ENCODE data around the gene OR52I1. TPM values are rescaled to one million over a fixed set of nuclear protein-coding genes. Genes with fewer than 3 reads are reported as not detected.

The OR52I1 gene
- total and polyA plus RNA-seq, 8 donors = 0.08 to 0.14 (median 0.11) TPM; not detected in 3

- ATAC-seq = peak; percentile 46
- Histone ChIP-seq H3K36me3 (no peaks in the 10 kb centered on the region), H3K27ac (no peak overlapping the region), H3K4me3 (no peak overlapping the region), H3K4me1 (no peaks in the 10 kb centered on the region), H3K9me3 (no peaks in the 10 kb centered on the region), H3K27me3 (no peaks in the 10 kb centered on the region)
- intact Hi-C loops (cut with DNase I) = no loop called here
- DNase-seq = no peak
- no peak for TF ChIP-seq CTCF (IDR thresholded peaks at IDR 0.05)
Measured at GRCh38 chr11:4559527-4560440, 34.1 kb upstream of the OR52I1 start.

DNA sequence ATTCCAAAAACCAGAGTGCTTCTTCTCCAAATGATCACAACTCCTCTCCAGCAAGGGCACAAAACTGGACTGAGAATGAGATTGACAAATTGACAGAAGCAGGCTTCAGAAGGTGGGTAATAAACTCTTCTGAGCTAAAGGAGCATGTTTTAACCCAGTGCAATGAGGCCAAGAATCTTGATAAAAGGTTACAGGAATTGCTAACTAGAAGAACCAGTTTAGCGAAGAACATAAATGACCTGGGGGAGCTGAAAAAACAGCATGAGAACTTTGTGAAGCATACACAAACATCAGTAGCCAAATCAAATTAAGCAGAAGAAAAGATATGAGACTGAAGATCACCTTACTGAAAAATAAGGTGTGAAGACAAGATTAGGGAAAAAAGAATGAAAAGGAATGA, 33.4 kb upstream of the OR52I1 start:
- intact Hi-C loops (cut with DNase I) = no loop called here
- ATAC-seq = peak; percentile 68

DNA sequence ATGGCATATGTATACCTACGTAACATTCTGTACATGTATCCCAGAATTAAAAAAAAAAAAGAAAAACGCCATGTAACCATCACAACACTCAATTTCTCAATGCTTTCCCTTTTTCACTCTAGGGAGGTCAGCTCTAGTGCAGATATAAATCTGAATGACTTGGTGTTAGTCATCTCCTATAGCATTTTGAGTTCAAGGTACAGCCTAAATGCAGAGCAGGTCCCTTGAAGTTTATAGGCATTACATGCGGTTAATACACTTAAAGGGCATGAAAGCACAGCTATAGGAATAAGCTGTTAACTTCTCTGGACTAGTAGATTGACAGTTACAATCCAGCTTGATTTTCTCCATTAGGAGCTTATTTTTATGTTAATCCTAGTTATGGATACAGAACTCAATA, 28.5 kb upstream of the OR52I1 start:
- no peaks in the 10 kb centered on the region for H3K36me3 ChIP-seq
- H3K4me1 ChIP-seq = no peaks in the 10 kb centered on the region
- intact Hi-C loops (cut with DNase I) = no loop called here
- H3K4me3 ChIP-seq = no peak overlapping the region
- no peak for TF ChIP-seq CTCF (IDR thresholded peaks at IDR 0.05)
- ATAC-seq (no peak), DNase-seq (no peak)
- no peak overlapping the region for H3K27ac ChIP-seq
- H3K27me3 ChIP-seq = no peaks in the 10 kb centered on the region
- no peaks in the 10 kb centered on the region for H3K9me3 ChIP-seq

More for the DNA sequence above, 33.4 kb upstream of the OR52I1 start:
- H3K27ac ChIP-seq = no peak overlapping the region
- no peak overlapping the region for H3K4me3 ChIP-seq
- H3K4me1 ChIP-seq = no peaks in the 10 kb centered on the region
- H3K9me3 ChIP-seq = no peaks in the 10 kb centered on the region
- TF ChIP-seq CTCF (IDR thresholded peaks at IDR 0.05) = no peak
- no peaks in the 10 kb centered on the region for H3K27me3 ChIP-seq
- peak in 2 of 4 donors; percentile 7 to 54 for DNase-seq
- no peaks in the 10 kb centered on the region for H3K36me3 ChIP-seq

GRCh38 chr11:4569075-4569474, 24.8 kb upstream of the OR52I1 start:
- ATAC-seq (no peak), DNase-seq (peak in 1 of 4 donors; percentile 67)
- intact Hi-C loops (cut with DNase I) = no loop called here
- Histone ChIP-seq H3K4me3 (no peak overlapping the region), H3K27me3 (no peaks in the 10 kb centered on the region), H3K36me3 (no peaks in the 10 kb centered on the region), H3K4me1 (no peaks in the 10 kb centered on the region), H3K9me3 (no peaks in the 10 kb centered on the region), H3K27ac (no peak overlapping the region)
- TF ChIP-seq CTCF (IDR thresholded peaks at IDR 0.05) = no peak

DNA sequence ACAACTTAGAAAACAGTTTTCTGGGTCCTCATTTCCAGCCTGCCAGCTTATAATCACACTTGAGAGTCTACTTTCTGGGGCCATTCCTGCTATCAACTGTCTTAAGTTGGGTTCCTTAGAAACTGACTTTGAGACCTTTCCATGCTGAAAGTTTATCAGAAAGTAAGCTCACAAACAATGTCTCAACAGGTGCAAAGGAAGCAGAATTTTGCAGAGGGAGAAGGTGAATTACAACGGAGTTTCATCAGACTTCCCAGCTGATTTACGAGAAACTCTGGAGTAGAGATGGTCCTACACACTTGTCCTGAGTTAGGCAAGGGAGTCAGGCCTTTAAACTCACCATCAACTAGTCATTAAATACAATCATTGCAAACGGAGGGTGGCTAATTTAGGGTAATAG, 17.0 kb upstream of the OR52I1 start:
- TF ChIP-seq CTCF (IDR thresholded peaks at IDR 0.05) = no peak
- ATAC-seq (no peak), DNase-seq (no peak)
- Histone ChIP-seq H3K27ac (no peak overlapping the region), H3K9me3 (no peaks in the 10 kb centered on the region), H3K27me3 (peaks cover 0 to 19% of the 10 kb centered on the region in 2 donors), H3K4me1 (no peaks in the 10 kb centered on the region), H3K36me3 (no peaks in the 10 kb centered on the region), H3K4me3 (no peak overlapping the region)
- intact Hi-C loops (cut with DNase I) = no loop called here

Measured in left lung (tissue), 10 donors.